Lower leg skin (tissue), 4 donors: ENCODE data around the gene PARP11. TPM values are rescaled to one million over a fixed set of nuclear protein-coding genes. Genes with fewer than 3 reads are reported as not detected.

Source experiments
- DNase-seq, 2 donors: peaks; one replicate each; pipeline ENCODE4 v3.0.0-alpha.2; 2019; ENCODE audit warnings: low spot score in 2 of 2
- H3K4me3 ChIP-seq: fragments of 200-600 bp; sonication (generic); 2 replicates; pipeline ENCODE4 v1.5.1; 2017; ENCODE audit warnings: mild to moderate bottlenecking, low read depth; ENCODE audit not compliant: poor library complexity, severe bottlenecking
- CTCF ChIP-seq, 3 donors: fragments of 450-650 bp; IDR thresholded peaks; one replicate each; pipeline ENCODE4 v1.5.1; 2016; ENCODE audit warnings: antibody characterized with exemption in 3 of 3, mild to moderate bottlenecking in 3 of 3, moderate library complexity in 2 of 3
- POLR2A ChIP-seq, 2 donors: fragments of 450-650 bp; IDR thresholded peaks; one replicate each; pipeline ENCODE4 v1.6.1; 2016 to 2017; ENCODE audit warnings: antibody characterized with exemption in 2 of 2, mild to moderate bottlenecking in 1 of 2, moderate library complexity in 1 of 2
- WGBS, 2 donors: methylation state at CpG; one replicate each; pipeline ENCODE4 v1.1.5; 2018; 5-methylcytosine and 5-hydroxymethylcytosine counted together
- intact Hi-C: fragments of 100-400 bp; cut with DNase I; formaldehyde crosslinking; loops from one replicate; pipeline ENCODE4 v1.15.0; 2023; ENCODE audit warnings: low total_unique reads
- total RNA-seq, 4 donors: library from RNA; depleted of rRNA; stranded (reverse); fragments of >200 nt; gene quantifications; one replicate each; pipeline ENCODE4 v1.1.0, GENCODE V29; 2016

The PARP11 gene
- total RNA-seq, 4 donors from 2014 or later, result 0.34 to 4.2 (median 2.0) TPM

- WGBS, 2 donors, result 59 to 60% methylated on average over 6 to 7 of the region's 7 CpGs
- no peak for DNase-seq
- TF ChIP-seq POLR2A (IDR thresholded peaks at IDR 0.05) (no peak), CTCF (IDR thresholded peaks at IDR 0.05) (no peak)
- intact Hi-C loops, result no loop called here
- no peak overlapping the region for H3K4me3 ChIP-seq
Observed at GRCh38 chr12:3761116-3761735, 112.0 kb downstream of the PARP11 start.

GRCh38 chr12:3759878-3760277 is 113.3 kb downstream of the PARP11 start:
- TF ChIP-seq CTCF (IDR thresholded peaks at IDR 0.05) (no peak), POLR2A (IDR thresholded peaks at IDR 0.05) (no peak)
- intact Hi-C loops, result no loop called here
- DNase-seq, result no peak
- WGBS, 2 donors, result 62 to 75% methylated on average over 2 of the region's 2 CpGs
- H3K4me3 ChIP-seq, result no peak overlapping the region

Other genes with a start within 250 kb of the PARP11 start
- 10 to 100 TPM in 1 of 4 donors, 1 to 10 TPM in 3; 1.4 to 14.4 (median 6.6) TPM for gene CRACR2A, start 120.3 kb downstream of the PARP11 start, total RNA-seq